Spleen (tissue), 11 donors: ENCODE results near the gene FRAS1. TPM values are rescaled to one million over a fixed set of nuclear protein-coding genes. Genes with fewer than 3 reads are reported as not detected.

Source experiments
- DNase-seq: peaks from one replicate; pipeline ENCODE4 v3.0.0-alpha.2; 2020
- H3K27ac ChIP-seq, 8 donors: fragments of 200-600 bp; sonication (generic) in 7 of 8; 1 replicate in 4 of 8; 2 replicates in 4 of 8; pipeline versions ENCODE4 v1.5.0 to v1.8.0; 2016 to 2021; ENCODE audit warnings: inconsistent platforms in 4 of 8, mild to moderate bottlenecking in 4 of 8, moderate library complexity in 1 of 8
- H3K27me3 ChIP-seq, 7 donors: fragments of 200-600 bp; sonication (generic) in 6 of 7; replicated peaks in 1 of 7; 1 replicate in 4 of 7; 2 replicates in 3 of 7; pipeline versions ENCODE4 v1.5.0 to v1.8.0; 2016 to 2021; ENCODE audit warnings: inconsistent platforms in 3 of 7, mild to moderate bottlenecking in 1 of 7
- H3K36me3 ChIP-seq, 6 donors: fragments of 200-600 bp; sonication (generic) in 5 of 6; 1 replicate in 4 of 6; 2 replicates in 2 of 6; pipeline versions ENCODE4 v1.5.0 to v1.8.0; 2016 to 2021; ENCODE audit warnings: inconsistent platforms in 2 of 6
- H3K4me1 ChIP-seq, 6 donors: fragments of 200-600 bp; sonication (generic) in 5 of 6; 1 replicate in 3 of 6; 2 replicates in 3 of 6; pipeline versions ENCODE4 v1.5.0 to v1.8.0; 2016 to 2021; ENCODE audit warnings: inconsistent platforms in 3 of 6
- H3K4me3 ChIP-seq, 8 donors: fragments of 200-600 bp; sonication (generic) in 7 of 8; 1 replicate in 4 of 8; 2 replicates in 4 of 8; pipeline versions ENCODE4 v1.5.0 to v1.8.0; 2016 to 2021; ENCODE audit warnings: inconsistent platforms in 4 of 8, mild to moderate bottlenecking in 4 of 8, moderate library complexity in 2 of 8
- H3K9me3 ChIP-seq, 8 donors: fragments of 200-600 bp; sonication (generic) in 7 of 8; 1 replicate in 4 of 8; 2 replicates in 4 of 8; pipeline versions ENCODE4 v1.5.0 to v1.8.0; 2016 to 2021; ENCODE audit warnings: inconsistent platforms in 4 of 8
- CTCF ChIP-seq, 11 experiments: fragments of 200-600 bp in 7 of 11; fragments of 450-650 bp in 4 of 11; sonication (generic) in 4 of 11; IDR thresholded peaks in 8 of 11; conservative IDR thresholded peaks in 3 of 11; 1 replicate in 7 of 11; 2 replicates in 4 of 11; pipeline versions ENCODE4 v1.4.0 to v1.8.0; 2016 to 2021; ENCODE audit warnings: antibody characterized with exemption in 11 of 11, inconsistent platforms in 4 of 11, mild to moderate bottlenecking in 1 of 11
- POLR2A ChIP-seq, 3 donors: fragments of 450-650 bp; IDR thresholded peaks; one replicate each; pipeline ENCODE4 v1.5.1; 2017; ENCODE audit warnings: antibody characterized with exemption in 3 of 3, mild to moderate bottlenecking in 1 of 3
- POLR2AphosphoS5 ChIP-seq, 3 donors: sonication (generic); formaldehyde crosslinking; IDR thresholded peaks; one replicate each; pipeline ENCODE4 v1.5.1; 2017; ENCODE audit warnings: antibody characterized with exemption in 3 of 3
- WGBS, 5 donors: extraction: QIAGEN DNeasy Blood & Tissue Kit in 3 of 5; methylation state at CpG; one replicate each; pipeline versions ENCODE4 v1.1.5 to v1.1.7; 2013 to 2018; 5-methylcytosine and 5-hydroxymethylcytosine counted together
- intact Hi-C: fragments of 100-400 bp; cut with DNase I; formaldehyde crosslinking; loops from one replicate; pipeline ENCODE4 v1.15.0; 2023; ENCODE audit warnings: low total_unique reads
- polyA plus RNA-seq, 3 donors: library from polyadenylated mRNA; stranded (reverse); fragments of 200-250 nt; gene quantifications; one replicate each; pipeline ENCODE4 v1.2.1, GENCODE V29; 2013
- total RNA-seq, 7 donors: library from RNA; depleted of rRNA in 3 of 7; stranded (reverse); fragments of >200 nt in 3 of 7; fragmentation: NEBNext Ultra II Directional in 4 of 7; extraction: Animal tissue kit (Norgen Biotek cat#: 25700) in 4 of 7; gene quantifications; one replicate each; pipeline versions ENCODE4 v1.1.0 to v1.2.1, GENCODE V29; 2016 to 2021
- donor health status: healthy with polysubstance abuse.
- donor health status: DM: no; HTN: no; CAD: no; lungs with moderate emphysema.
- donor health status: DM: no; HTN: no; CAD: no.
- donor health status: Bipolar disorder and iron deficiency.
- donor health status: healthy.
- donor health status: DM: no; HTN: no; CAD: no.
- donor health status: DM: yes; HTN: yes; CAD: no.

FRAS1 gene
- total and polyA plus RNA-seq, 10 donors = 0.10 to 3.0 (median 1.3) TPM

GRCh38 chr4:78095081-78095480 is 38.0 kb downstream of the FRAS1 start:
- Histone ChIP-seq H3K4me3 (no peak overlapping the region), H3K4me1 (no peaks in the 10 kb centered on the region), H3K27me3 (no peaks in the 10 kb centered on the region), H3K9me3 (peaks cover 0 to 13% (median 0%) of the 10 kb centered on the region in 8 donors), H3K27ac (no peak overlapping the region), H3K36me3 (no peaks in the 10 kb centered on the region)
- WGBS, 5 donors = 66 to 81% (median 76%) methylated on average over 2 of the region's 2 CpGs
- intact Hi-C loops = no loop called here
- DNase-seq = no peak
- TF ChIP-seq POLR2AphosphoS5 (IDR thresholded peaks at IDR 0.05) = no peak
- TF ChIP-seq POLR2A (IDR thresholded peaks at IDR 0.05) = no peak
- no peak for TF ChIP-seq CTCF (IDR thresholded peaks at IDR 0.05 in 8 of 11, conservative IDR thresholded peaks at IDR 0.05 in 3 of 11)

DNA sequence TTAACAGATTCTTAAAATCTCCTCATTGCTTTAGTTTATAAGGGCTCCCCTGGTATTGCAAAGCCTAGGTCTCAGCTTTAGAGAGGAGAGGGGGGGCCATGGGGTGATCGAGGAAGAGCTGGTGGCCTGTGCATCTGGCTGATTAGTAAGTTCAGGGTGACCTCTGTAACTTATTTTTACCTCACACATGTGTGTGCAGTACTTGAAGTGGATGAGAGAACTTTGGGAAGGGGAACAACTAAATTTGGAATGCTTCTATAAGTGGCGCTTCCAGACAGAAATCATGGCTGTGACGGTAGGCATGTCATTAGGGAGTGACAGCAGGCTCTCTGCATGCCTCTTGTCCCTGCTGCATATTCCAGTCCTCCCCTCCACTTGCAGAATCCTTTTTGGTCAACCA is 41.9 kb downstream of the FRAS1 start:
- no peak for TF ChIP-seq POLR2A (IDR thresholded peaks at IDR 0.05)
- no peak for TF ChIP-seq CTCF (IDR thresholded peaks at IDR 0.05 in 8 of 11, conservative IDR thresholded peaks at IDR 0.05 in 3 of 11)
- TF ChIP-seq POLR2AphosphoS5 (IDR thresholded peaks at IDR 0.05) = no peak
- Histone ChIP-seq H3K4me1 (no peaks in the 10 kb centered on the region), H3K36me3 (no peaks in the 10 kb centered on the region), H3K27me3 (no peaks in the 10 kb centered on the region), H3K27ac (no peak overlapping the region), H3K4me3 (no peak overlapping the region), H3K9me3 (peaks cover 0 to 13% (median 0%) of the 10 kb centered on the region in 8 donors)
- WGBS, 5 donors = 60 to 83% (median 80%) methylated on average over 3 of the region's 3 CpGs
- no peak for DNase-seq
- intact Hi-C loops = no loop called here

GRCh38 chr4:78100060-78100459 is 42.9 kb downstream of the FRAS1 start:
- TF ChIP-seq POLR2AphosphoS5 (IDR thresholded peaks at IDR 0.05) (no peak), CTCF (IDR thresholded peaks at IDR 0.05 in 8 of 11, conservative IDR thresholded peaks at IDR 0.05 in 3 of 11) (no peak), POLR2A (IDR thresholded peaks at IDR 0.05) (no peak)
- DNase-seq = no peak
- Histone ChIP-seq H3K4me3 (no peak overlapping the region), H3K9me3 (peaks cover 0 to 13% (median 0%) of the 10 kb centered on the region in 8 donors), H3K36me3 (no peaks in the 10 kb centered on the region), H3K4me1 (no peaks in the 10 kb centered on the region), H3K27ac (no peak overlapping the region), H3K27me3 (no peaks in the 10 kb centered on the region)
- intact Hi-C loops = no loop called here

- WGBS, 5 donors = 91 to 98% (median 95%) methylated on average over 2 of the region's 2 CpGs
- Histone ChIP-seq H3K27ac (no peak overlapping the region), H3K4me3 (no peak overlapping the region), H3K9me3 (peaks cover 0 to 6% (median 0%) of the 10 kb centered on the region in 8 donors), H3K4me1 (no peaks in the 10 kb centered on the region), H3K36me3 (no peaks in the 10 kb centered on the region), H3K27me3 (no peaks in the 10 kb centered on the region)
- TF ChIP-seq POLR2A (IDR thresholded peaks at IDR 0.05) (no peak), CTCF (IDR thresholded peaks at IDR 0.05 in 8 of 11, conservative IDR thresholded peaks at IDR 0.05 in 3 of 11) (no peak), POLR2AphosphoS5 (IDR thresholded peaks at IDR 0.05) (no peak)
- no peak for DNase-seq
- intact Hi-C loops = no loop called here
These were observed 62.6 kb downstream of the FRAS1 start for GRCh38 chr4:78119698-78120097.
